ENCODE measurements around the gene RAB21.

The RAB21 gene

GRCh38 chr12:71846322-71846940 lies 91.8 kb downstream of the RAB21 start:
- H3K9ac ChIP-seq (ENCODE audit: low read depth, low read length), result no peak overlapping the region
- no peak overlapping the region for H3K27ac ChIP-seq (ENCODE audit: low read depth, low read length)
- no peak overlapping the region for H3K4me3 ChIP-seq (ENCODE audit: low read depth, low read length)
- H3K4me1 ChIP-seq (ENCODE audit: control insufficient read depth, insufficient read depth, low read length), result 0 out of 2 replicates have a peak, but pooled peaks cover 4% of the 10 kb centered on the region
- H3K9me3 ChIP-seq (ENCODE audit: control insufficient read depth, insufficient read depth, low read length), result no peaks in the 10 kb centered on the region; the same call in 1 of the 2 replicates
- peaks cover 4% of the 10 kb centered on the region; the same call in 1 of the 2 replicates for H3K36me3 ChIP-seq (ENCODE audit: control insufficient read depth, insufficient read depth, low read length)
- no peaks in the 10 kb centered on the region for H3K27me3 ChIP-seq (ENCODE audit: control insufficient read depth, insufficient read depth, low read length)

GRCh38 chr12:71848212-71848611 lies 93.5 kb downstream of the RAB21 start:
- Histone ChIP-seq H3K4me1 (ENCODE audit: control insufficient read depth, insufficient read depth, low read length) (0 out of 2 replicates have a peak, but pooled peaks cover 4% of the 10 kb centered on the region), H3K9me3 (ENCODE audit: control insufficient read depth, insufficient read depth, low read length) (no peaks in the 10 kb centered on the region; the same call in 1 of the 2 replicates), H3K9ac (ENCODE audit: low read depth, low read length) (no peak overlapping the region), H3K4me3 (ENCODE audit: low read depth, low read length) (no peak overlapping the region), H3K27me3 (ENCODE audit: control insufficient read depth, insufficient read depth, low read length) (no peaks in the 10 kb centered on the region), H3K36me3 (ENCODE audit: control insufficient read depth, insufficient read depth, low read length) (peaks cover 4% of the 10 kb centered on the region; the same call in 1 of the 2 replicates), H3K27ac (ENCODE audit: low read depth, low read length) (no peak overlapping the region)

GRCh38 chr12:71849109-71849851 lies 94.6 kb downstream of the RAB21 start:
- Histone ChIP-seq H3K4me3 (ENCODE audit: low read depth, low read length) (no peak overlapping the region), H3K4me1 (ENCODE audit: control insufficient read depth, insufficient read depth, low read length) (0 out of 2 replicates have a peak, but pooled peaks cover 4% of the 10 kb centered on the region), H3K36me3 (ENCODE audit: control insufficient read depth, insufficient read depth, low read length) (peaks cover 4% of the 10 kb centered on the region; the same call in 1 of the 2 replicates), H3K27ac (ENCODE audit: low read depth, low read length) (no peak overlapping the region), H3K9ac (ENCODE audit: low read depth, low read length) (no peak overlapping the region), H3K9me3 (ENCODE audit: control insufficient read depth, insufficient read depth, low read length) (no peaks in the 10 kb centered on the region; the same call in 1 of the 2 replicates), H3K27me3 (ENCODE audit: control insufficient read depth, insufficient read depth, low read length) (no peaks in the 10 kb centered on the region)

Data from HUES48 (cell line).